Measurements from ENCODE around the gene RASGRP2.

RASGRP2 gene

DNA sequence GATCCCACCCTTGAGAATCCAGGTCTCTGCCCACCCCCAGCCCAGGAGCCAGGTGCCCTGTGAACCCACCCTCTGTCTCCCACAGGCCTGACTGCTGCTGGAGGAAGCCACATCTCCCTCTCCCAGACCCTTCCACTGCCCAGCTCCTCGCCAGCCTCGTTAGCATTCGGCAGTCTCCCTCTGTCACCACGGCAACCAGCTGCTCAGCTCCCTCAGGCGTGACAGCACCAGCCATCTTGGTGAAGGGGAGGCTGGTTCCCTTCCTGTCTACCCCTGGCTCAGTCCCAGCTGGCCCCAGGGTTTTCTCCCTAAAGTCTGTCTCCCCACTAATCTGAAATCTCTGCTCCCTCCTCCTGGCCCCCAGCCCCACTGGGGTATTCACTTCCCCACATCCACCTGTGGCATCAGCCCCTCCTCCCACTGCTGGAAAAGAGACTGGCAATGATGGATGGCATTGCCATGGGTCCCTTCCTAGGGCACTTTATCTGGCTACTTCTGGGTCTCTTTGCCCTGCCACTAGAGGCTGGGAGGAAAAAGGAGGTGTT is 49.0 kb downstream of the RASGRP2 start:
- DNase-seq (ENCODE audit: low read depth) = no peak

DNA sequence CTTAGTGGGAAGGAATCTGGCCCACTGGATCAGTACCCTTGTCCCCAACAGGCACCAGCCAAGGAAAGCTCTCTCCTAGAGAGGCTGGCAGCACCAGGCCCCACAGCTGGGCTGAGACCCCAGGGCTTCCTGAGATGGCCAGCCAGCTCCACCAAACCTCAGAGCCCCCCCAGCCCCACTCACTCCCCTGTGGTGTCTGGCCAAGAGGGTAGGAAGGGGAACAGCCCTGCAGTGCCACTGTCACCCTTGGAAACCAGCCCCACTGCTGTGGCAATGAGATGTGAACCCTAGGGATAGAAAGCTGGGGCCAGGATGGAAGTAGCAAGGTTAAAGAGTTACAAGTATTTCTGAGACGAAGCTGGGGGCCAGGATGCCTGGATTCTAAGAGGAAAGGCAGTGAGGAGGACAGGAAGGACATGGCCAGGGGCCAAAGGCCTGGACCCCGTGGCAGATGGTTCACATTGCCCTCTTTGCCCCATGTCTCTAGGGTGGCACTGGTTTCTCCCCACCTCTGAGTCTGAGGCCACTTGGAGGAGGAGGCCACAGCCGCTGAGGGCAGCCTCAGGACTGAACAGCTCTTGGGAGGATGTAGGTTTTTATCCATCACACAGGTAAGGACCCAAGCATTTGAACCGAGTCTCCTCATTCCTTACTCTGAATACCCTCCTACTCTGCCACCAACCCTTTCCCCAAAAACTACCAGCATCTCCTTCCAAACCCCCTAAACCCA is 49.8 kb downstream of the RASGRP2 start:
- DNase-seq (ENCODE audit: low read depth) = no peak

DNA sequence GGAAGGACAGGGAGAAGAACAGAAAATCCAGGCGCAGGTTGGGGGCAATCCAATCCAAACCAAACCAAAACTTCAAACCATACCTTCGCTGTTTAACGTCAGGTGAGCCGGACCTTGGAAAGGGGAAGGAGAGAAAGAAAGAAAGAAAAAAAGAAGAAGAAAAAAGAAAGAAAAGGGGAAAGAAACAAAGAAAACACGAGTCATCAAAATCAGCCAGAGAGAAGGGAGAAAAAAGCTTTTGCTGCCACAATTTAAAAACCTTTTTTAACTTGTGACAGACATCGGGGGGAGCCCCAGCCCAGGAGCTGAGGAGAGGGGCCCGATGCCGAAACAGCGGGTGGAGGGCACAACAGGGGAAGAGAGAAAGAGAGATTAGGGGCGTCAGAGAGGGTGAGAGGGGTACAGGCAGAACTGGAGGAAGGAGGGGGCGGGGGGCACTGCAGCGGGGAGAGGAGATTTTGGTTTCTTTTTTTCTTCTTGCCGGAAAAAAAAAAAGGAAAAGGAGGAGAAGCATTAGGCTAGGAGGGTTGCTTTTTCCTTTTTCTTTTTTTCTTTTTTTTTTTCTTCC is 51.1 kb downstream of the RASGRP2 start:
- no peak for DNase-seq (ENCODE audit: low read depth)

DNA sequence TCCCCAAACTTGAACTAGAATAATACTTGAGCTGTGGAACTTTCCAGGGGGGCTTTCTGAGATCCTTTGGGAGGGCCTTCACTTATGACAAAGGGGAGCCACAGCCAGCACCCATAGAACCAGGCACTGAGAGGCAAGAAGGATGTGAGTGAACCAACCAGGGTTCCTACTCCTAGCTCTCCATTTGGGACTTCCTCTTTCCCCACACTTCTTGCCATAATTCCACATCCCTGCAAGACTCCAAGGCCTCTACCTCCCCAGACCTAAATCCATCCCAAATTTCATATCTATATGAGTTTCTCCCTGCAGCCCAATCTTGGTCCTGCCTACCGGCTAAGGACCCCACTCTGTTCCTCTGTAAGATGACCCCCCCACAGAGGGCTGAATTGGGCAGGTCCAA is 52.4 kb downstream of the RASGRP2 start:
- no peak for DNase-seq (ENCODE audit: low read depth)

DNA sequence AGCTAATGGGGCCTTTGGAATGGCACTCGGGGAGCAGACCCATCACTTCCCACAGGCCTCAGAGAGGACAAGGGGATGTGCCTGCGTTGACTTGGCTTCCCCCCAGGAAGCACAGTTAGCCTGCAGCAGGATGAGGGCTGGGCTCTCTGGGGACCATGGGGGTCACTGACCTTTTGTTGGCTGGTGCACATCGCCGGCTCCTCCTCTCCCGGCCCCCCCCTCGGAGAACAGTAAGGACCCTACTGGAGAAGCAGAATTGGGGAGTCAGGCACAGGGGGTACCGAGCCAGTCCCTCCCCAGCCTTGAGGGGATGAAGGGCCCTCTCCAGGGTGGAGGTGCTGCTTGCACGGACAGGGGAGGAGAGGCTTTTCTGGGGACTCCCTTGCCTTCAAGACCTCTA is 53.7 kb downstream of the RASGRP2 start:
- no peak for DNase-seq (ENCODE audit: low read depth)

DNA sequence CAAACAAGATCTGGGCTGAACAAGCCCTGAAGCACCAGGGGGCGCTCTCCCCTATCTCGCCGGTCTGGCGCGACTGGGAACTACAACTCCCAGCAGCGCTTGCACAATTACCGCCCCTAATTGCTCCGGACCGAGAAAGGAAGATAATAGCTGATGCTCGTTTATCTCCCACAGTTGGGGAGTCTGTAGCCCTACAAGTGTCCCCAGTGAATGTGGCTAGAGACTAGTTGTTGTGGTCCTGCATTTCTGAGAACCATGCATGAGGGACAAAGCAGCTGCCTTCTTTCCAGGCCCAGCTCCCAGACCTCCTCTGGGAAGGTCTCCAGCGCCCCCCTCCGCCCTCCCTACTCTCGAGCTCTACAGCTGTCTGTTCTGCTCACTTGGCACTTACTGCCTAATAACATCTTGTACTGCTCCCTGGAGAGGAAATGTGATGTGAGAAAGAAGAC is 55.4 kb downstream of the RASGRP2 start:
- peak; percentile 74 for DNase-seq (ENCODE audit: low read depth)

DNA sequence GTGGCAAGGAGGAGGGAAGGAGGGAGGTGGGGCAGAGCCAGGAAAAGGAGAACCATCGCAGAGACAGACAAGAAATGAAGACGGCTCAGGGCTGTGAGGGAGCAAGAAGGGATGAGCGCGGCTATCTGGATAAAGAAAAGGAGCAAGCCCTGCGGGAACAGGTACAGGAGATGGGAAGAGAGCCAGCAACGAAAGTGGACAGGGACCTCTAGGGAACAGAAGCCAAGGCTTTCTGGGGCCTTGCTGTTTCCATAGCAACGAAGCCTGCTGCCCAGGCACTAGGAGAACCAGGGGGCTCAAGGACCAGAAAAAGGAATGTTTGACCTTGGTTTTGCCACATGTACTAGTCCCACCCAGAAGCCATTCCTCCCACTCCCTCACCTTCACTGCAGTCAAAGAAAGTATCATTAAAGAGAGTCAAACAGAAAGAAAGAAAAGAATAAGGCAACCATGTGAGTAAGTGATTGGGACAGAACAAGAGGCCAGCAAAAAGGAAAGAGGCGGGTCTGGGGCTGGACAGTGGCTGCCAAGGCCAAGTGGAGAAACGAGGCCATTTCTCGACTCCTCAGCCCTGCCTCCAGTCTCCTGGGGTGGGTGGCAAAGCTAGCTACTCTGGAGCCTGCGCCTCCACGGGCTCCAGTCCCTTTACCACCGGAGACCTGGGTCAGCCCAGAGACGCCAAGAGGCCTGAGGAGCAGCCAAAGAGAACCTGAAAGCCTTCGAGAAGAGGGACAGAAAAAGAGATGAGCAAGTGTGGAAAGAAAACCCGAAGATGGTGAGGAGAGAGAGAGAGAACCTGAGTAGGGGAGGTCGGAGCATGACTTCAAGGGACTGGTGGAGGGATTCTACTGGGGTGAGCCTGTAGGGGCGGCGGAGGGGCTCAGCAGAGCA is 56.1 kb downstream of the RASGRP2 start:
- DNase-seq (ENCODE audit: low read depth) = no peak

DNA sequence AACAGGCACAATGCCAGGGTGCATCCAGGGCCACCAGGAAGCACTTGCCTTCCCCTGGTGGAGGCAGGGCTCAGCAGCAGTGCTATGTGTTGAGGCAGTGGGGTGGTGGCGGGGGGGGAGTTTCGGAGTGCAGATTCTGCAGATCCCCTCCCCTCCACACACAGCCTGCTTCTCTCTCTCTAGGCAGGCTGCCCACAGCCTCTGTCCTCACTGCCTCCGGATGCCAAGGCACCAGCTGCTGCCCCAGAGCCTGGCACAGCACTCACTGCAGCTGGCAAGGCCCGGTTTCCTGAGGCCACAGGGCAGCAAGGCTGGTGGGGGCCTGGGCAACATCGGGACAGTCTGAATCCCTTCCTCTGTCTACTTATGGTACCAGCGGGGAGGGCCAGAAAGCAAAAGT is 56.7 kb downstream of the RASGRP2 start:
- no peak for DNase-seq (ENCODE audit: low read depth)

DNA sequence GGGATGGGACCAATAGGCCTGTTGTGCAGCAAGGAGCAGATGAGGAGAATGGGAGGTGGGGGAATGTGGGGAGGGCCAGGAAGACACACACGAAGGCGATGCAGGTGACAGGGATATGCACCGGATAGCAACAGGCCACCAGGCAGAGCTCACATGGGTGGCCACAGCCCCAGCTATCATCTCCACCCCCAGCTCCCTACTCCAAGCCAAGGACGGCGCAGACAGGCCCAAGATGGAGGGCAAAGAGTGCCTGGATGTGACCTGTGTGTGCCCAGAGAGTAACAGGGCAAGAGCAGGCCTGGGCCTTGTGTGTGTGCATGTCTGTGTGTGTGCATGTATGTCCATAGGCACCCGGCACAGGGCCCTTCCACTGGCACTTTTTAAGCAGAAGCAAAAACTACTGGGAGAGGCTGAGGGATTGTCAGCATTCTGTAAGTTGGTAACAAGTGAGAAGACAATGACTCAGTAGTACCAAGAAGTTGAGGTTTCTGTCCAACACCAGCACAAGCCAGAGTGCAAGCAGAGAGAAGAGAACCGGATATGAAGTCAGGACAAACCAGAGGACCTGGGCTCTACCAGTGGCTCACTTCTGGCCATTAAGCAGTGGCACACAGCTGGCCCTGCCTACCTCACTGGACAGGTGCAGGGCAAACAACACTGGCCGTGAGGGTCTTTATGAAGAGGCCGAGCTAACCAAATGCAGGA is 57.3 kb downstream of the RASGRP2 start:
- no peak for DNase-seq (ENCODE audit: low read depth)

DNA sequence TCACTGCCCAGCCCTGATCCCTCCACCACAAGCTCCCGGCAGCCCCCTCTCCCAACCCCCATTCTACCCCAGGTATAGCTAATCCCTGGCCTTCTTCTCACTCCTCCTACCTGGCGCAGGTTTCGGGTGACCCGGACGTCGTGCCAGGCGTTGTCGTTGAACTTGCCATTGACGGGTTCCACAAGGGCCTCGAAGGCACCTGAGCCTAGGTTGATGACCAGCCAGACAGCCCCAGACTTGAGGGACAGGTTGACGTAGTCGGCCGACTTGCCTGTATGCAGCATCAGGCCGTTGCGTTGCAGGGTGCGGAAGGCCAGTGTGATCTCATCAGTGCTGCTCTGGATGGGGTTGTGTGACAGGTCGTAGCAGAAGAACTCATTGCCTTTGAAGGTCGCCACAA is 58.4 kb downstream of the RASGRP2 start:
- DNase-seq (ENCODE audit: low read depth) = no peak

DNA sequence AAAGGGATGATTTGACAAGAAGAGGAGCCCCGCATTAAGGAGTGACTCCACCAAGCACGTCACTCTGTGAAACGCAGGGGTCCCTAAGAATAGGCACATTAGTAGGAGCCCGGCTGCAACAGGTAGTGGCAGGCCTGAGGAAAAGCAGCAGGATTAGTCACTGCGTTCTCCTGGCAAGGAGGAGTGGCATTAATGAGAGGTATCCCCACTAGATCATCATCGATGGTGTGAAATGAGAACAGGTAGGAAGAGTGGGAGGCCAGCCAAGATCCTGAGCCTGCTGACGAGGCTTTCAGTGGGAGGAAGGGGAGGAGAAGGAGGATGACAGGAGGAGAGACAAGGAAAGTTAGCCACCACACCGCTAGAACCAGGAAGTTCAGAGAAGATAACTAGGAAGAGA is 59.6 kb downstream of the RASGRP2 start:
- no peak for DNase-seq (ENCODE audit: low read depth)

DNA sequence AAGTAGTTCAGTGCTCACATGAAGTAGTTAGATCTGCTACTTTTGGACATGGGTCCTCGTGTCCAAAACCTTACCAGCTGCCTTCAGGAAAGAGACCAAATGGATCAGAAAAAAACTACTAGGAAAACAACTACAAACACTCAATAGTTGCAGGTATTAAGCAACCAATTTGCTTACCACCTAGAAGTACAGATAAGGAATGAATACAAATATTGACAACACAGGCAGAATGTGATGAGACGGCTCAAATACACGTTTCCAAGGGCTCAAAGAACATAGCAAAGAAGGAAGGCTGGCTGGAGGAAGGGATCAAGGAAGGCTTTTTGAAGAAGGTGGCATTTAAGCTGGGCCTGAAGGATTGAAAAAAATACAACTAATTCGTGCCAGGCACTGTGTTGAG is 62.8 kb downstream of the RASGRP2 start:
- DNase-seq (ENCODE audit: low read depth) = no peak

DNA sequence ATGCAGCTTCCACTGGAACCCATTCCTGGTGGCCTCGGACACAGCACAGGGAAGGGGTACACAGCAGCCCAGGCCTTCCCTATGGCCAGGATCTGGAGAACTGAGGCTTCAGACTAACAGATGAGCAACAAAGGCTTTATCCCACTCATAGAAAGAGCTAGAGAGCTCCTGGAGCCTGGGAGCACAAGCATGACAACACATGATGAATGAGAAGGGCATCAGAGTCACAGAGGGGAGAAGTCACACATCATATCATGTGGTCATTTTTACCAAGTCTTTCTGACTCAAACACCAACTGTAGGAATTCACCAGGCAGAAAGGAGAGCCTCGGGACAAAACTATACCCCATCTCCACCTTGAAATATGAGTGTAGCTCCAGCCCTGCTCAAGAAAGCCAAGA is 64.1 kb downstream of the RASGRP2 start:
- DNase-seq (ENCODE audit: low read depth) = no peak

DNA sequence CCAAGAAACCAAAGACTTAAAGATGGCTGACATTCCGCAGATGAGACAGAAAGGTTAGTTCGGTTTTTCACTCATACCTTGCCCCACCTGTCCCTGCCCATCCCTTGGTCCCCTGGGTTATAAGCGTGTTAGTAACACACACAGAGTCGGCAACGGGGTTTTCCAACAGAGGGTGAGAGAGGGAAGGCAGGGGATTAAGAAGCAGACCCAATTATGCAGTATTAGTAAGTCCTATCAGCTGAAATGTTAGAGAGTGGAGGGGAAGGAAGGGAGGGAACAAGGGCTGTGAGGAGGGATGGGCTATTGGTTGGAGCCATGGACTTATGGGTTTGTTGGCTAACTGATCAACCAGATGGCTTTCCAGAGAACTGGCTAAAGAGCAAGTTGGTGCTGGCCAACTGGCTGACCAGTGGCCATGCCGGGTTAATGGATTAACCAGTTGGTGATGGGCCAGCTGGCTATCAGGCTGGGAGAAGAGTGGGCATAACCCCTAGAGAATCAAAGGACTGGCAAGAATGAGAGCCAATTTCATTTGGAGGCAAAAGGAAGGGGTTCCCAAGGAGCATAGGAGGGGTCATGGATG is 66.4 kb downstream of the RASGRP2 start:
- no peak for DNase-seq (ENCODE audit: low read depth)
